Measurements from ENCODE around the gene NOTO. TPM values are rescaled to one million over a fixed set of nuclear protein-coding genes. Genes with fewer than 3 reads are reported as not detected.

Gene NOTO
- polyA plus RNA-seq, 1 donor (not counting 4 experiments of a cell fraction or from before 2014, with no cell fraction given): not detected

- dilution Hi-C loops (cut with MboI; ENCODE audit: extremely low pct_ligation_motif_present, low sequenced_read_pairs): no loop called here
- FAIRE-seq (no peak), DNase-seq (ENCODE audit: low read depth, low spot score) (no peak)
- H2AFZ ChIP-seq (ENCODE audit: control insufficient read depth, low read length): no peak overlapping the region
- no peak overlapping the region for H3K4me2 ChIP-seq (ENCODE audit: control insufficient read depth, extremely low read depth, insufficient read depth, low read depth, low read length)
- no peak overlapping the region for H3K27ac ChIP-seq (ENCODE audit: control insufficient read depth, insufficient read depth, low read length)
- peaks cover 2% of the 10 kb centered on the region for H3K9me1 ChIP-seq (ENCODE audit: control insufficient read depth, extremely low read depth, insufficient read depth, low read length)
- no peak overlapping the region for H3K9ac ChIP-seq (ENCODE audit: control insufficient read depth, extremely low read depth, insufficient read depth, low read length)
- no peaks in the 10 kb centered on the region for H3K27me3 ChIP-seq (ENCODE audit: control insufficient read depth, extremely low read depth, insufficient read depth, low read length)
- no peaks in the 10 kb centered on the region for H3K9me3 ChIP-seq (ENCODE audit: control insufficient read depth, low read depth, low read length)
- H3K4me3 ChIP-seq (ENCODE audit: control insufficient read depth in 2 of 3, extremely low read depth in 1 of 3, insufficient read depth in 2 of 3, low read depth in 1 of 3, low read length in 3 of 3): no peak overlapping the region
- TF ChIP-seq EZH2 (IDR thresholded peaks at IDR 0.05; ENCODE audit: low read length) (no peak), CTCF (optimal IDR thresholded peaks at IDR 0.05 in 1 of 3, IDR thresholded peaks at IDR 0.05 in 1 of 3, conservative IDR thresholded peaks at IDR 0.05 in 1 of 3; ENCODE audit: extremely low read depth in 1 of 3, insufficient read depth in 2 of 3, low read length in 3 of 3) (no peak)
- peaks cover 23% of the 10 kb centered on the region for H3K79me2 ChIP-seq (ENCODE audit: control insufficient read depth, insufficient read depth, low read length)
- H3K36me3 ChIP-seq (ENCODE audit: control insufficient read depth in 2 of 2, extremely low read depth in 1 of 2, insufficient read depth in 2 of 2, low read length in 2 of 2): no peaks in the 10 kb centered on the region
- peaks cover 13% of the 10 kb centered on the region for H3K4me1 ChIP-seq (ENCODE audit: control insufficient read depth, extremely low read depth, insufficient read depth, low read length)
- no peaks in the 10 kb centered on the region for H4K20me1 ChIP-seq (ENCODE audit: control insufficient read depth, extremely low read depth, insufficient read depth, low read length)
Observed at GRCh38 chr2:73212098-73212447, 9.7 kb downstream of the NOTO start.

GRCh38 chr2:73212448-73213176 is 10.2 kb downstream of the NOTO start:
- dilution Hi-C loops (cut with MboI; ENCODE audit: extremely low pct_ligation_motif_present, low sequenced_read_pairs): no loop called here
- Histone ChIP-seq H3K9me3 (ENCODE audit: control insufficient read depth, low read depth, low read length) (no peaks in the 10 kb centered on the region), H3K9me1 (ENCODE audit: control insufficient read depth, extremely low read depth, insufficient read depth, low read length) (peaks cover 2% of the 10 kb centered on the region), H3K9ac (ENCODE audit: control insufficient read depth, extremely low read depth, insufficient read depth, low read length) (no peak overlapping the region), H3K79me2 (ENCODE audit: control insufficient read depth, insufficient read depth, low read length) (peaks cover 27% of the 10 kb centered on the region), H3K4me3 (ENCODE audit: control insufficient read depth in 2 of 3, extremely low read depth in 1 of 3, insufficient read depth in 2 of 3, low read depth in 1 of 3, low read length in 3 of 3) (no peak overlapping the region), H3K4me1 (ENCODE audit: control insufficient read depth, extremely low read depth, insufficient read depth, low read length) (peaks cover 16% of the 10 kb centered on the region), H3K4me2 (ENCODE audit: control insufficient read depth, extremely low read depth, insufficient read depth, low read depth, low read length) (no peak overlapping the region), H3K36me3 (ENCODE audit: control insufficient read depth in 2 of 2, extremely low read depth in 1 of 2, insufficient read depth in 2 of 2, low read length in 2 of 2) (no peaks in the 10 kb centered on the region), H3K27ac (ENCODE audit: control insufficient read depth, insufficient read depth, low read length) (no peak overlapping the region), H4K20me1 (ENCODE audit: control insufficient read depth, extremely low read depth, insufficient read depth, low read length) (no peaks in the 10 kb centered on the region), H2AFZ (ENCODE audit: control insufficient read depth, low read length) (no peak overlapping the region), H3K27me3 (ENCODE audit: control insufficient read depth, extremely low read depth, insufficient read depth, low read length) (no peaks in the 10 kb centered on the region)
- FAIRE-seq (peak; percentile 20), DNase-seq (ENCODE audit: low read depth, low spot score) (no peak)
- TF ChIP-seq CTCF (optimal IDR thresholded peaks at IDR 0.05 in 1 of 3, IDR thresholded peaks at IDR 0.05 in 1 of 3, conservative IDR thresholded peaks at IDR 0.05 in 1 of 3; ENCODE audit: extremely low read depth in 1 of 3, insufficient read depth in 2 of 3, low read length in 3 of 3) (peak; percentile 92 to 98 (median 97)), EZH2 (IDR thresholded peaks at IDR 0.05; ENCODE audit: low read length) (no peak)
